H9 (cell line): ENCODE data around the gene ALDH1A1. TPM values are rescaled to one million over a fixed set of nuclear protein-coding genes. Genes with fewer than 3 reads are reported as not detected.

Experiments used
- DNase-seq: peaks from one replicate; pipeline ENCODE4 v3.0.0-alpha.2; 2017
- H2AFZ ChIP-seq: one replicate; pipeline ENCODE4 v1.6.1; 2013; ENCODE audit warnings: mild to moderate bottlenecking, low read length, control low read depth, moderate library complexity
- H2AK5ac ChIP-seq: 2 replicates; pipeline ENCODE4 v1.6.1; 2013; ENCODE audit warnings: low read length, control low read depth, mixed read lengths; ENCODE audit not compliant: insufficient read length
- H2BK120ac ChIP-seq: one replicate; pipeline ENCODE4 v1.6.1; 2013; ENCODE audit warnings: low read depth, mild to moderate bottlenecking, low read length, control low read depth, inconsistent platforms; ENCODE audit not compliant: poor library complexity, severe bottlenecking
- H2BK12ac ChIP-seq: 2 replicates; pipeline ENCODE4 v1.6.1; 2013; ENCODE audit warnings: low read length, control low read depth, mixed read lengths, low read depth; ENCODE audit not compliant: insufficient read length
- H2BK15ac ChIP-seq: 2 replicates; pipeline ENCODE4 v1.6.1; 2013; ENCODE audit warnings: low read depth, low read length, control low read depth
- H2BK20ac ChIP-seq: one replicate; pipeline ENCODE4 v1.6.1; 2013; ENCODE audit warnings: low read depth, mild to moderate bottlenecking, low read length, control low read depth, inconsistent platforms; ENCODE audit not compliant: poor library complexity, severe bottlenecking
- H2BK5ac ChIP-seq: 2 replicates; pipeline ENCODE4 v1.6.1; 2013; ENCODE audit warnings: low read length, control low read depth, mixed read lengths; ENCODE audit not compliant: insufficient read length
- H3K14ac ChIP-seq: 2 replicates; pipeline ENCODE4 v1.6.1; 2013; ENCODE audit warnings: low read length, control low read depth; ENCODE audit not compliant: insufficient read depth
- H3K18ac ChIP-seq: 2 replicates; pipeline ENCODE4 v1.6.1; 2013; ENCODE audit warnings: low read depth, mild to moderate bottlenecking, mixed read lengths, low read length, control low read depth; ENCODE audit not compliant: insufficient read length
- H3K23ac ChIP-seq: 2 replicates; pipeline ENCODE4 v1.6.1; 2013; ENCODE audit warnings: low read length, control low read depth, mixed read lengths, low read depth; ENCODE audit not compliant: insufficient read length
- H3K23me2 ChIP-seq: 2 replicates; pipeline ENCODE4 v1.6.1; 2013; ENCODE audit warnings: low read depth, mild to moderate bottlenecking, mixed read lengths, low read length, control low read depth; ENCODE audit not compliant: insufficient read length, poor library complexity, severe bottlenecking
- H3K27ac ChIP-seq: 2 replicates; pipeline ENCODE4 v1.5.1; 2013; ENCODE audit warnings: low read length, control low read depth, mixed read lengths, low read depth; ENCODE audit not compliant: insufficient read length
- H3K27me3 ChIP-seq: 2 replicates; pipeline ENCODE4 v1.6.1; 2013; ENCODE audit warnings: low read length, control low read depth, inconsistent platforms; ENCODE audit not compliant: insufficient read depth
- H3K4ac ChIP-seq: 2 replicates; pipeline ENCODE4 v1.6.1; 2013; ENCODE audit warnings: low read depth, mild to moderate bottlenecking, control low read depth, inconsistent platforms, low read length, moderate library complexity
- H3K4me1 ChIP-seq: 2 replicates; pipeline ENCODE4 v1.6.1; 2013; ENCODE audit warnings: low read length, control low read depth, inconsistent platforms; ENCODE audit not compliant: insufficient read depth
- H3K4me2 ChIP-seq: 2 replicates; pipeline ENCODE4 v1.6.1; 2013; ENCODE audit warnings: low read length, control low read depth, mixed read lengths; ENCODE audit not compliant: insufficient read length, insufficient read depth
- H3K56ac ChIP-seq: 2 replicates; pipeline ENCODE4 v1.6.1; 2013; ENCODE audit warnings: low read depth, mild to moderate bottlenecking, mixed read lengths, low read length, control low read depth; ENCODE audit not compliant: insufficient read length
- H3K79me1 ChIP-seq: 2 replicates; pipeline ENCODE4 v1.6.1; 2013; ENCODE audit warnings: low read depth, mild to moderate bottlenecking, moderate library complexity, low read length, control low read depth, inconsistent platforms; ENCODE audit not compliant: insufficient read depth, poor library complexity, severe bottlenecking
- H3K79me2 ChIP-seq: 2 replicates; pipeline ENCODE4 v1.6.1; 2013; ENCODE audit warnings: low read length, control low read depth, inconsistent platforms; ENCODE audit not compliant: insufficient read depth
- H3K9ac ChIP-seq: 2 replicates; pipeline ENCODE4 v1.6.1; 2013; ENCODE audit warnings: low read length, control low read depth, mixed read lengths; ENCODE audit not compliant: insufficient read length; ENCODE audit errors: extremely low read depth
- H3K9me3 ChIP-seq: one replicate; pipeline ENCODE4 v1.6.1; 2013; ENCODE audit warnings: low read depth, low read length, inconsistent platforms; ENCODE audit not compliant: control insufficient read depth
- H3T11ph ChIP-seq: one replicate; pipeline ENCODE4 v1.6.1; 2013; ENCODE audit warnings: mild to moderate bottlenecking, low read length, control low read depth, inconsistent platforms
- H4K20me1 ChIP-seq: one replicate; pipeline ENCODE4 v1.6.1; 2013; ENCODE audit not compliant: control insufficient read depth, insufficient read length, insufficient read depth
- H4K5ac ChIP-seq: 2 replicates; pipeline ENCODE4 v1.6.1; 2013; ENCODE audit warnings: low read depth, mild to moderate bottlenecking, mixed read lengths, low read length, control low read depth; ENCODE audit not compliant: insufficient read length
- H4K8ac ChIP-seq: replicated peaks from 2 replicates; pipeline ENCODE4 v1.6.1; 2013; ENCODE audit warnings: low read length, control low read depth, mixed read lengths, low read depth; ENCODE audit not compliant: insufficient read length
- H4K91ac ChIP-seq: 2 replicates; pipeline ENCODE4 v1.6.1; 2013; ENCODE audit warnings: low read depth, mild to moderate bottlenecking, moderate library complexity, mixed read lengths, low read length, control low read depth; ENCODE audit not compliant: insufficient read length
- H3K27ac Mint-ChIP-seq, 3 experiments: 2 replicates in 2 of 3; 3 replicates in 1 of 3; pipeline ENCODE4 v1.8.0; 2020 to 2021; ENCODE audit warnings: mixed read lengths in 3 of 3, mild to moderate bottlenecking in 1 of 3, moderate library complexity in 1 of 3
- H3K27me3 Mint-ChIP-seq: 2 replicates; pipeline ENCODE4 v1.8.0; 2021; ENCODE audit warnings: low read depth, mild to moderate bottlenecking, moderate library complexity, mixed read lengths
- H3K36me3 Mint-ChIP-seq, 3 experiments: 2 replicates in 2 of 3; 3 replicates in 1 of 3; pipeline ENCODE4 v1.8.0; 2020 to 2021; ENCODE audit warnings: low read depth in 3 of 3, mixed read lengths in 3 of 3; ENCODE audit not compliant: insufficient read depth in 1 of 3
- H3K4me1 Mint-ChIP-seq, 2 experiments: 2 replicates each; pipeline ENCODE4 v1.8.0; 2020; ENCODE audit warnings: mixed read lengths in 2 of 2
- H3K4me3 Mint-ChIP-seq, 2 experiments: 2 replicates in 1 of 2; 3 replicates in 1 of 2; pipeline ENCODE4 v1.8.0; 2020 to 2021; ENCODE audit warnings: mild to moderate bottlenecking in 2 of 2, mixed read lengths in 2 of 2, moderate library complexity in 1 of 2
- H3K9me3 Mint-ChIP-seq, 2 experiments: 2 replicates in 1 of 2; 3 replicates in 1 of 2; pipeline ENCODE4 v1.8.0; 2020; ENCODE audit warnings: mild to moderate bottlenecking in 2 of 2, mixed read lengths in 2 of 2, moderate library complexity in 1 of 2
- WGBS: extraction: QIAGEN DNeasy Blood & Tissue Kit; methylation state at CpG from one replicate; pipeline ENCODE4 v1.1.7; 2013; ENCODE audit warnings: missing lambda C conversion rate, low lambda C conversion rate, mixed read lengths; ENCODE audit not compliant: insufficient read length; ENCODE audit errors: extremely low coverage; 5-methylcytosine and 5-hydroxymethylcytosine counted together
- total RNA-seq: library from RNA; stranded (reverse); gene quantifications from 2 replicates; pipeline ENCODE4 v1.2.1, GENCODE V29; 2021
- TF ChIP-seq, protein P1 (sequence below): fragments of 200-600 bp; sonication (generic); conservative IDR thresholded peaks from 3 replicates; pipeline ENCODE4 v1.8.0; 2021; ENCODE audit warnings: antibody characterized with exemption, mild to moderate bottlenecking

The ALDH1A1 gene
- total RNA-seq, 1 experiment from 2014 or later = 1.1 TPM

DNA sequence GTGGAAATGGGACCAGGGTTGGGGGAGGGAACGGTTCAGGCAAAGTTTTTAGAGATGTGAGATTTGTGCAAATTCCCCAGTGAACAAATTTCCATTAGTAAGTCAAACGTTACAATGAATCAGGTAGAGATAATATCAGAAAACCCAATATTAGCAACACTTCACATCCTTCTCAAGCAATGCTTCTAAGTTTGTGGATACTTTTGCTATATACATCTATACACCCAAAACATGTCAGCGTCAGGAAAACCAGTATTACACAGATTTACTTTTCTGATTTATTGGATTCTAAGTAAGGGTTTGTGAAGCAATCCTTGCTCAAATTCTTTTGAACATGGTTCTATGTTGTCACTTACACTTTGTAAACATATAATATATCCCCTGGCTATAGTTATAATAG is 6.5 kb downstream of the ALDH1A1 start:
- Histone ChIP-seq H3K27ac (no peak overlapping the region), H2BK5ac (no peak overlapping the region), H4K8ac (no peak overlapping the region), H3K4me1 (no peaks in the 10 kb centered on the region), H3K23me2 (no peaks in the 10 kb centered on the region), H3K79me2 (no peaks in the 10 kb centered on the region), H2BK12ac (no peak overlapping the region), H3K14ac (no peak overlapping the region), H3K9me3 (no peaks in the 10 kb centered on the region), H4K5ac (no peak overlapping the region), H3K56ac (no peak overlapping the region), H3K9ac (no peak overlapping the region), H4K91ac (no peak overlapping the region), H3K79me1 (no peaks in the 10 kb centered on the region), H2BK120ac (no peak overlapping the region), H3T11ph (no peak overlapping the region), H4K20me1 (no peaks in the 10 kb centered on the region), H3K27me3 (no peaks in the 10 kb centered on the region), H2AFZ (no peak overlapping the region), H3K23ac (no peak overlapping the region), H3K4ac (no peak overlapping the region), H2BK20ac (no peak overlapping the region), H3K4me2 (no peak overlapping the region), H2BK15ac (no peak overlapping the region), H3K18ac (no peak overlapping the region), H2AK5ac (no peak overlapping the region)
- H3K4me3 Mint-ChIP-seq = no peak overlapping the region
- WGBS = no CpG with 5 or more reads among the region's 3 CpGs
- no peaks in the 10 kb centered on the region for H3K36me3 Mint-ChIP-seq
- peaks cover 2 to 3% of the 10 kb centered on the region in 2 experiments; a peak in 2 of 4 replicates for H3K4me1 Mint-ChIP-seq
- no peak for DNase-seq
- H3K27me3 Mint-ChIP-seq = no peaks in the 10 kb centered on the region
- no peaks in the 10 kb centered on the region for H3K9me3 Mint-ChIP-seq
- TF ChIP-seq, protein P1, sequence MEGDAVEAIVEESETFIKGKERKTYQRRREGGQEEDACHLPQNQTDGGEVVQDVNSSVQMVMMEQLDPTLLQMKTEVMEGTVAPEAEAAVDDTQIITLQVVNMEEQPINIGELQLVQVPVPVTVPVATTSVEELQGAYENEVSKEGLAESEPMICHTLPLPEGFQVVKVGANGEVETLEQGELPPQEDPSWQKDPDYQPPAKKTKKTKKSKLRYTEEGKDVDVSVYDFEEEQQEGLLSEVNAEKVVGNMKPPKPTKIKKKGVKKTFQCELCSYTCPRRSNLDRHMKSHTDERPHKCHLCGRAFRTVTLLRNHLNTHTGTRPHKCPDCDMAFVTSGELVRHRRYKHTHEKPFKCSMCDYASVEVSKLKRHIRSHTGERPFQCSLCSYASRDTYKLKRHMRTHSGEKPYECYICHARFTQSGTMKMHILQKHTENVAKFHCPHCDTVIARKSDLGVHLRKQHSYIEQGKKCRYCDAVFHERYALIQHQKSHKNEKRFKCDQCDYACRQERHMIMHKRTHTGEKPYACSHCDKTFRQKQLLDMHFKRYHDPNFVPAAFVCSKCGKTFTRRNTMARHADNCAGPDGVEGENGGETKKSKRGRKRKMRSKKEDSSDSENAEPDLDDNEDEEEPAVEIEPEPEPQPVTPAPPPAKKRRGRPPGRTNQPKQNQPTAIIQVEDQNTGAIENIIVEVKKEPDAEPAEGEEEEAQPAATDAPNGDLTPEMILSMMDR = no peak
- H3K27ac Mint-ChIP-seq = no peak overlapping the region
